ENCODE measurements around the gene TMEM182.

Gene TMEM182

DNA sequence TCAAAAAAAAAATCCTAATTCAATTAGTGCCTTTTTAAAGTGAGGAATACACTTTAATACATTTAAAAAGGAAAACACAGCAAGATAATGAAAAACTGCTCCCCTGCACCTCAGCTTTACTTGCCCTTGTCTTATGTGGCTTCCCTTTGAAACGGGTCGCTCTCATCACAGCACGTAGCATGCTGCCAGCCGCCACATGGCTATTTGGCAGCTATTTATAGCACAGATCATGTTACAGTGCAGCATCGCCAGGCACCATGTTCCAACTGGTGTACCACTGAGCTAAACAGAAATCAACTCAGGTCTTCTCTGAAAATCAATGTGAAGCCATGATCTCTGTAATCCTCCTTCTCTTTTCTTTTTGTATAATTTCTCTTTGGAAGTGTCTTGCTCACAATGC lies 65.1 kb downstream of the TMEM182 start:
- Histone ChIP-seq H3K4me3 (ENCODE audit: low read length) (no peak overlapping the region), H3K27me3 (ENCODE audit: control insufficient read depth, insufficient read depth, low read length) (no peaks in the 10 kb centered on the region), H3K27ac (ENCODE audit: low read depth, low read length) (no peak overlapping the region), H3K4me1 (ENCODE audit: control insufficient read depth, insufficient read depth, low read length) (no peaks in the 10 kb centered on the region), H3K9ac (ENCODE audit: low read length) (no peak overlapping the region), H3K36me3 (ENCODE audit: control insufficient read depth, insufficient read depth, low read length) (no peaks in the 10 kb centered on the region)

DNA sequence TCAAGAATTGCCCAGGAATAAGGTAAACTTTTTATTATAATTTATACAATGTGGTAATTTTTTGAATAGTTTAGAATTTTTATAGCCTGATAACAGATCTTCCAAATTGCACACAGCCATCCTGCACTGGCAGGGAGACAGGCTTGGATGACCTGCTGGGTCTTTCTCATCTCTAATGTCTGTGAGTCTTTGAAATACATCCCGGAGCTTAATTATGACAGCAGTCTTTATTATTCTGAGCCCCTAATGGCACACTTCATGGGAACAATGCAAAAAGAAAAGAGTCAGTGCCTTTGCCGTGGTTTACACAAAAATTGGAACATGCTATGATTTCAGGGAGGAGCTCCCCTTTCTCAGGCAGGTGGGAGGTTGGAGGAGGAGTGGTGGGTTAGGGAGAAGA lies 71.0 kb downstream of the TMEM182 start:
- H3K4me3 ChIP-seq (ENCODE audit: low read length) = no peak overlapping the region
- no peak overlapping the region for H3K27ac ChIP-seq (ENCODE audit: low read depth, low read length)
- H3K27me3 ChIP-seq (ENCODE audit: control insufficient read depth, insufficient read depth, low read length) = no peaks in the 10 kb centered on the region
- no peaks in the 10 kb centered on the region for H3K36me3 ChIP-seq (ENCODE audit: control insufficient read depth, insufficient read depth, low read length)
- no peak overlapping the region for H3K9ac ChIP-seq (ENCODE audit: low read length)
- no peaks in the 10 kb centered on the region for H3K4me1 ChIP-seq (ENCODE audit: control insufficient read depth, insufficient read depth, low read length)

DNA sequence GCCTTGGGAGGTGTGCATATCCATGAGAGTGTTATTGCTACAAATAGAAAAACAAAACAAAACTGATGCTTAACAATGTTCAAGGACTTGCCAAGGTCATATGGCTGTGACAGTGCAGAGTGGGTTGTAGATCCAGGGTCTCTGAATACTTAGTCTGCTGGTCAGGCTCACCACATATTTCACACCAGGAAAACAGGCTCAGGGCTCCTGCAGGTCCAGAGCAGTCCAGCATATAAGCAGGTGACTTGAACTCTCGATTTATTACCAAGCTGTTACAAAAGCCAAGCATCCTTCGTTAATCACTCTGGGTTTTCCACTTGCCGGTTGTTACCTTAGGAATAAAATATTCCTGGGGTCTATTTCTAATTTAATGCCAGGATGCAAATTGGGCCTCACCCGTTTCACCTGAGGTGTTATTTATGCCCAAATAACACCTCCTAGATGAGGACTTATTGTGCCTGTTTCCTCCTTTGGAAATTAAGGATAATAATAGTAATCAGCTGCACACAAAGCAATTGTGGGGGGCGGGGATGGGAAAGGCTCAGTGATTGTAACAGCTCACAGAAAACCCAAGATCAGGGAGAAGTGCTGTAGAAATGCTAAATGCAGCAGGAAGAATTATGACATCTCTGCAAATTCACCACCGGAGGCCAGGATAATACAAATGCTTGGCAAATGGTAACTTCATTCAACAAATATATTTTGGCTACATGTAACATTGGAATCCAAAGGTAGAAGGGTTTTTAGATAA lies 72.9 kb downstream of the TMEM182 start:
- no peaks in the 10 kb centered on the region for H3K36me3 ChIP-seq (ENCODE audit: control insufficient read depth, insufficient read depth, low read length)

DNA sequence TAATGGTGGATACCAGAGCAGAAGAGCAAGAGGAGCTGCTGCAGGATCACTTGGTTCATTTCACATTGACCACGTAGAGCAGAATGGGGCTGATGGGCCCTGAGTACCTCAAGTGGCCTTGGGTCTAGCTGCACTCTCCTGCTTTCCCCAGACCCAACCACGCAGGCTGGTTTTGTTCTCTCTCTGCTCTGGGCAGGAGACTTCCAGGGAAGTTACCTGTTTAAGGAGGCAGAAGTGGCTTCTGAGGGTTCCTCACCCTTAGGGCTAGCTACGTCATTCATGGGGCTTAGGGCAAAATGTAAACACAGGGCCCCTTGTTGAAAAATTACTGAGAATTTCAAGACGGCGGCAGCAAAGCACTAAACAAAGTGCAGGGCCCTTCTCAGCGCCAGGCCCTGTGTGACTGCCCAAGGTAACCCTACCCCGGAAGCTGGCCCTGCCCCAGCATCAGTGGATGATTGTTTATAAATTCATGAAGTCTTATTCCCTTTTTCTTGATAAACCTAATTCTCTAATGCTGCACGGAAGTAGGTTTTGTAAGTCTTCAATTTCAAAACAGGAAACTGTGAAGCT lies 75.9 kb downstream of the TMEM182 start:
- no peak overlapping the region for H3K9ac ChIP-seq (ENCODE audit: low read length)
- no peaks in the 10 kb centered on the region for H3K36me3 ChIP-seq (ENCODE audit: control insufficient read depth, insufficient read depth, low read length)
- H3K27me3 ChIP-seq (ENCODE audit: control insufficient read depth, insufficient read depth, low read length) = no peaks in the 10 kb centered on the region

More for the DNA sequence above, 72.9 kb downstream of the TMEM182 start:
- Histone ChIP-seq H3K27me3 (ENCODE audit: control insufficient read depth, insufficient read depth, low read length) (no peaks in the 10 kb centered on the region), H3K4me1 (ENCODE audit: control insufficient read depth, insufficient read depth, low read length) (no peaks in the 10 kb centered on the region), H3K4me3 (ENCODE audit: low read length) (no peak overlapping the region), H3K27ac (ENCODE audit: low read depth, low read length) (no peak overlapping the region), H3K9ac (ENCODE audit: low read length) (no peak overlapping the region)

DNA sequence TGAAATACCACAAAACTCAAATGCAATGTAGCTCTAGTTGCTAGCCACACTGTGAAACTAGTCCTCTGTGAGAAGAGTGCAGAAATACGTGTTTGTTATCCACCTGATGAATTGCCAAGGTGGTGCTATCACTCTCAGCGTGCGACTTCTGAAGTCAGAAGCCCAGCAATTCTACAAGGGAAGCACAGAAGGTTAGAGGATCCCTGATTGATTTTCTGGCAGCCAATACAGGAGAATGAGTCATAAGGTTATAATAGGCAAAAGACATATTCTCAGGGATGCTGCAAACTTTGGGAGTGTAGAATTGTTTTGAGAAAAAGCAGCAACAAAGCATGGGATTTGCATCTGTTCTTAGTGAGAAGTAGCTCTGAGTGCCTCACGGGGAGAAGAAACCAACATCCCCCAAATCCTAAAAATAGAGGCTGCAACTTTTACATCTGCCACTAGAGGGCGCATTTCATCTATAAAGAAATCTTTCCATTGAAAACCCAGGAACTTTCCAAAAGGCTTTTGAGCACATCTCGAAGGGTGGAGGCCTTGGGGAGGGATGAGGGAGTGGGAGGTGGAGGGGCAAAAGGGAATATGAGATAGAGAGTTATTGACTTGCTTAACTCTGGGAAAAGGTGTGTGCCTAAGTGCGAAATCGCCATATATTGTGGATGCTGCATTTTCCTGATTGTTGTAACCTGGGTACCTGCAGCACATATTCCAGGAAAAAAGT lies 78.0 kb downstream of the TMEM182 start:
- H3K27me3 ChIP-seq (ENCODE audit: control insufficient read depth, insufficient read depth, low read length) = no peaks in the 10 kb centered on the region
- no peak overlapping the region for H3K9ac ChIP-seq (ENCODE audit: low read length)
- no peaks in the 10 kb centered on the region for H3K4me1 ChIP-seq (ENCODE audit: control insufficient read depth, insufficient read depth, low read length)
- no peak overlapping the region for H3K27ac ChIP-seq (ENCODE audit: low read depth, low read length)
- no peak overlapping the region for H3K4me3 ChIP-seq (ENCODE audit: low read length)
- H3K36me3 ChIP-seq (ENCODE audit: control insufficient read depth, insufficient read depth, low read length) = no peaks in the 10 kb centered on the region

More for the DNA sequence above, 75.9 kb downstream of the TMEM182 start:
- Histone ChIP-seq H3K27ac (ENCODE audit: low read depth, low read length) (no peak overlapping the region), H3K4me3 (ENCODE audit: low read length) (no peak overlapping the region), H3K4me1 (ENCODE audit: control insufficient read depth, insufficient read depth, low read length) (no peaks in the 10 kb centered on the region)

DNA sequence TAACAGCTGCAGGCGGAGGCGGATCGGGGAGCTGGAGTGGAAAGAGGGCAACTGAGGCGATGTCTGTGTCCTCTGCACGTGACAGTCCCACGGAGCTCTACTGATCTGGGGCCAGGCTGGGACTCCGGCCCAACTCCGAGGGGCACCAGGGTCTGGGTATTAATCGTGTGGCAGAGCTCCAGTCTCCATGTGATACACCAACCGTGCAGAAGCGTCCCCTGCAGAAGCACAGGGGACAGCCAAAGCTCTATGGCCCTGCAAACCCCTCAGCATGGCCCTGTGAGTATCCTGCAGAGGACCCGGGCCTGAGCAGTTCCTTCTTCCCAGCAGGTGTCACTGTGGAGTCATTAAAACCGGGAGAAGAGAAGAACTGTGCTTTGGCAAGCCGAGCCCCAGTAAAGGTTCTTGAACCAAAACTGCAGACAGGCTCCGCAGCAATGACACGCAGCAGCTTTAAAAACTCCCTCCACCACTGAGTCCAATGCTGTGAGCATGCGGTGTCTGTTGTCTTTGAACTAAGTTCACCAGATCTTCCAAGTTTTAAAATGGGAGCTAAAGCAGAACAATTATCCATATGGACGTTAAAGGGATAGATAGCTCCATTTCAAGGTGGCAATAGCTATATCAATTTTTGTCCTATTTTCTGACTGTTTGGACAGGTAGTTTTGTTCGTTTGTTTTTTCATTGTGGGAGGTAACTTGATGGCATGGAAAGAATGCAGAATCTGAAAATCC lies 79.4 kb downstream of the TMEM182 start:
- Histone ChIP-seq H3K4me1 (ENCODE audit: control insufficient read depth, insufficient read depth, low read length) (no peaks in the 10 kb centered on the region), H3K27ac (ENCODE audit: low read depth, low read length) (no peak overlapping the region), H3K4me3 (ENCODE audit: low read length) (no peak overlapping the region), H3K36me3 (ENCODE audit: control insufficient read depth, insufficient read depth, low read length) (no peaks in the 10 kb centered on the region), H3K9ac (ENCODE audit: low read length) (no peak overlapping the region), H3K27me3 (ENCODE audit: control insufficient read depth, insufficient read depth, low read length) (no peaks in the 10 kb centered on the region)

DNA sequence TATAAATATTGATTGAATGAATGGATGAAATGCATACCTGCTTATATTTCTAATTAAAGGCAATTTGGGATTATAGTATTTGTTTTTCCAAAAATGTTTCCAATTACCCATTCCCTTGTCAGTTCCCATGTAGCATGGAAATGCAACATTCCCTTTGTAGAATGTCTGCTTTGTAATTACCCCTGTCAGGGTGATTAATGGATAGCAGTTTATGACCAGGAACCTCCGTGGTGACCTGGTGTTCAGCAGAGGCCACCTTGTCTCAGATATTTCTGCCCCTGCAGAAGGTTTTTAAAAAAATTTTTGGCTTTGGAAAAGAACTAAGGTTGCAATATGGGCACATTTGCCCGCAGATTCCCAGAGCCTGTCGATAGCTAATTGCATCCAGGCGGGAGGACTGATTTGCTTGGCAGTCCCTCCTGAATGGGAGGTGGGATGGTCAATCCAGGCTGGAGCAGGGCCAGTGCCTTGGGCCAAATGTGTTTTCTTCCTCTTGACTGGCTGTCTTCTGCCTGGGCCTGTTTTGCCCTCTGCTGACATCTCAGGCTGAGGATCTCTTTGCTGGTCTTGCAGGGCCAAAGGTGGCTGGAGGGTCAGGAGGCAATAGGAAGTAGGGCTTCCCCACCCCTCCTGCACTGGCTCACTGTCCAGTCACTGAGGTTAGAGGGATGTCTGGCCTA lies 82.1 kb downstream of the TMEM182 start:
- Histone ChIP-seq H3K4me1 (ENCODE audit: control insufficient read depth, insufficient read depth, low read length) (no peaks in the 10 kb centered on the region), H3K4me3 (ENCODE audit: low read length) (no peak overlapping the region), H3K27me3 (ENCODE audit: control insufficient read depth, insufficient read depth, low read length) (no peaks in the 10 kb centered on the region), H3K27ac (ENCODE audit: low read depth, low read length) (no peak overlapping the region), H3K9ac (ENCODE audit: low read length) (no peak overlapping the region), H3K36me3 (ENCODE audit: control insufficient read depth, insufficient read depth, low read length) (no peaks in the 10 kb centered on the region)

DNA sequence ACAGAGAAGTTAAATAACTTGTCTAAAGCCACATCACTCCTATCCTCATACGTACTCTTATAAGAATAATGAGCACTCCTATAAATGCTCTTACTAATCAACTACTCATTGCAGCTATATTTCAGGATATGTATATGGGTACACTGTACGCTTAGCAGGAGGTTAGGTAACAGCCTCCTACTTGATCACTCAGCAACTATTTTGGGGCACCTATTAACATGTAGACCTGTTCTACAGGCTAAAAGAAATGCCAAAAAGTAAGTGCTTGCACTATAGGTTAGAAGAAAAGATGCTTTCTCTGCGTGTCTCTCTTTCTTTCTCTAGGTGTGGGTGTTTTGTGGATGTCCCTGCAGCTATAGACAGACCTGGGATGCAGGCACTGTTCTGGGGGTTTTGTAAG lies 83.1 kb downstream of the TMEM182 start:
- no peaks in the 10 kb centered on the region for H3K27me3 ChIP-seq (ENCODE audit: control insufficient read depth, insufficient read depth, low read length)
- H3K9ac ChIP-seq (ENCODE audit: low read length) = no peak overlapping the region
- no peaks in the 10 kb centered on the region for H3K36me3 ChIP-seq (ENCODE audit: control insufficient read depth, insufficient read depth, low read length)
- H3K4me3 ChIP-seq (ENCODE audit: low read length) = no peak overlapping the region
- no peak overlapping the region for H3K27ac ChIP-seq (ENCODE audit: low read depth, low read length)
- H3K4me1 ChIP-seq (ENCODE audit: control insufficient read depth, insufficient read depth, low read length) = no peaks in the 10 kb centered on the region

DNA sequence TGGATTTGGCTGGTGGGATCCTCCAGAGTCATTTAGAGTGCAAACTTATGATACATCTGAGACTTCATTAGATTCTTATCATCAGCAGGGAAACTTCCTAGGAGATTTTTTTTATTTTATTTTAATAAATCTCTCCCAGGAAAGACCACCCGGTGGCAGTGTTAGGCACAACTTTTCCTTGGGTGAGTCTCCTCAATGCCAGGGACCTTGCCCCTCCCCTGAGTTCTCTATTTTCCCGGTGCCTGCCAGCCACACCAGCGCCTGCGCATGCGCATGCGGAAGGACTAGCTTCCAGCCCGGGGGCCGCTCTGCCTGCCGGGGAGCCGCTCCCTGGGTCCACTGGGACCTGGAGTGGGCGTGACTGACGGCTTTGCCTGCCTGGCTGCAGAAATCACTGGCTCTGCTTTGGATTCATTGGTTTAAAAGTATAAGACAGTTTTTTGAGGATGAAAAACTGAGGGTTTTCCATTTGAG lies 86.6 kb downstream of the TMEM182 start:
- Histone ChIP-seq H3K4me3 (ENCODE audit: low read length) (no peak overlapping the region), H3K27ac (ENCODE audit: low read depth, low read length) (no peak overlapping the region), H3K9ac (ENCODE audit: low read length) (no peak overlapping the region), H3K36me3 (ENCODE audit: control insufficient read depth, insufficient read depth, low read length) (no peaks in the 10 kb centered on the region), H3K27me3 (ENCODE audit: control insufficient read depth, insufficient read depth, low read length) (no peaks in the 10 kb centered on the region), H3K4me1 (ENCODE audit: control insufficient read depth, insufficient read depth, low read length) (no peaks in the 10 kb centered on the region)

DNA sequence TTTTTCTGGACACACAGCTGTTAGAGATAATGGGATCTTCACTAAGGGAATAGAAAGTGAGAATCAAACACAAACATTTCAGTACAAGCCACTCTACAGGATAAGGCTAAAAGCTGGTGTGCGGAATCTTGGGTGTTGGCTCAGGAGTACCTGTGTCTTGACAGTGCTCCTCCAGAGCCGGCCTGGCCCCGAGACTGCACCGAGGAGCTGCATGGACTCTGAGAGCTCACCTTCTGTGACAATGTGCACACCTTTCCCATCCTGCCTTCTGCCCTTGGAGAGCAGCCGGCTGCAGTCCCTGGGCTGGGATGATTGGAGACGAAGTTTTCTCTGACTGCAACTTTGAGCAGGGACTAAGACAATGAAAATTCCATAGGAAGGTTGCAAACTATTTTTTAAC lies 89.1 kb downstream of the TMEM182 start:
- no peak overlapping the region for H3K9ac ChIP-seq (ENCODE audit: low read length)
- H3K36me3 ChIP-seq (ENCODE audit: control insufficient read depth, insufficient read depth, low read length) = no peaks in the 10 kb centered on the region
- no peak overlapping the region for H3K4me3 ChIP-seq (ENCODE audit: low read length)
- no peak overlapping the region for H3K27ac ChIP-seq (ENCODE audit: low read depth, low read length)
- H3K4me1 ChIP-seq (ENCODE audit: control insufficient read depth, insufficient read depth, low read length) = no peaks in the 10 kb centered on the region
- H3K27me3 ChIP-seq (ENCODE audit: control insufficient read depth, insufficient read depth, low read length) = no peaks in the 10 kb centered on the region

DNA sequence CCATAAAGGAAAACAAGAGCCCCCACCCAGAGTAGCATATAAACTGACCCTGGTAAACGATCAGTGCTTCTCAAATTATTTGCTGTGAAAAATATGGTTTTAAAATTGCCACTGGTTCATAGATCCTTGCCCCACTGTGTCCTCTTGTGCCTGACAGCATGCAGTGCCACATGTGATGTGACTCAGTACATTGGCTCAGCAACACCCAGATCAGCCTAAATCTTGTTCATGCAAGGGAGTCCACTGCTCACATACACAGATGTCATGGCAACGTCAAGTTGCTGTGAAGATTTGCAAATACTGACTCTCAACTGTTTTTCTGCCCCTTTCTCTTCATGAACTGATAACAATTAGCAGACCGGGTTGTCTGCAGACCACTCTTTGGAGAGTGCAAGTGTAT lies 91.0 kb downstream of the TMEM182 start:
- Histone ChIP-seq H3K4me1 (ENCODE audit: control insufficient read depth, insufficient read depth, low read length) (no peaks in the 10 kb centered on the region), H3K27ac (ENCODE audit: low read depth, low read length) (no peak overlapping the region), H3K4me3 (ENCODE audit: low read length) (no peak overlapping the region), H3K27me3 (ENCODE audit: control insufficient read depth, insufficient read depth, low read length) (no peaks in the 10 kb centered on the region), H3K36me3 (ENCODE audit: control insufficient read depth, insufficient read depth, low read length) (no peaks in the 10 kb centered on the region), H3K9ac (ENCODE audit: low read length) (no peak overlapping the region)
